Keratinocyte (primary cell): ENCODE results near the gene RTEL1. TPM values are rescaled to one million over a fixed set of nuclear protein-coding genes. Genes with fewer than 3 reads are reported as not detected.
A peak's percentile ranks its signal among the peaks of the same experiment; 100 is the strongest.
"Not testable (repeated sequence)": the region's sequence is repeated elsewhere in the genome, so short reads cannot be mapped to it uniquely, and the experiment has no call there.

Experiments
- DNase-seq: peaks from one replicate; pipeline ENCODE4 v3.0.0-alpha.2; 2011; ENCODE audit warnings: low read depth, missing footprints, low spot score
- FAIRE-seq: peaks from 2 replicates; lab custom pipeline; 2011; peaks lifted over from hg19 to GRCh38; lab: Jason Lieb, UNC
- H2AFZ ChIP-seq: 2 replicates; pipeline ENCODE4 v1.6.0; 2012; ENCODE audit warnings: low read length, control low read depth, inconsistent platforms; ENCODE audit not compliant: control insufficient read depth
- H3K27ac ChIP-seq: 2 replicates; pipeline ENCODE4 v1.5.1; 2011; ENCODE audit warnings: low read length; ENCODE audit not compliant: control insufficient read depth, insufficient read depth
- H3K27me3 ChIP-seq: 3 replicates; pipeline ENCODE4 v1.6.0; 2011; ENCODE audit warnings: low read length; ENCODE audit not compliant: control insufficient read depth, insufficient read depth; ENCODE audit errors: extremely low read depth
- H3K36me3 ChIP-seq, 2 experiments: 2 replicates in 1 of 2; 3 replicates in 1 of 2; pipeline ENCODE4 v1.5.1; 2011; ENCODE audit warnings: low read length in 2 of 2, mild to moderate bottlenecking in 1 of 2; ENCODE audit not compliant: control insufficient read depth in 2 of 2, insufficient read depth in 2 of 2; ENCODE audit errors: extremely low read depth in 1 of 2
- H3K4me1 ChIP-seq: 3 replicates; pipeline ENCODE4 v1.5.1; 2011; ENCODE audit warnings: low read length; ENCODE audit not compliant: control insufficient read depth, insufficient read depth; ENCODE audit errors: extremely low read depth
- H3K4me2 ChIP-seq: 3 replicates; pipeline ENCODE4 v1.6.0; 2011; ENCODE audit warnings: low read depth, low read length; ENCODE audit not compliant: control insufficient read depth, insufficient read depth; ENCODE audit errors: extremely low read depth
- H3K4me3 ChIP-seq, 3 experiments: fragments of 200-600 bp in 1 of 3; sonication (generic) in 1 of 3; 2 replicates in 2 of 3; 3 replicates in 1 of 3; pipeline ENCODE4 v1.5.1; 2011 to 2016; ENCODE audit warnings: low read length in 3 of 3, mild to moderate bottlenecking in 3 of 3, control low read depth in 2 of 3, inconsistent platforms in 1 of 3, low read depth in 1 of 3, mixed read lengths in 1 of 3, mixed run types in 1 of 3, moderate library complexity in 1 of 3; ENCODE audit not compliant: control insufficient read depth in 2 of 3, insufficient read depth in 2 of 3; ENCODE audit errors: extremely low read depth in 1 of 3
- H3K79me2 ChIP-seq: 2 replicates; pipeline ENCODE4 v1.6.0; 2012; ENCODE audit warnings: low read length; ENCODE audit not compliant: control insufficient read depth, insufficient read depth
- H3K9ac ChIP-seq: 3 replicates; pipeline ENCODE4 v1.6.0; 2011; ENCODE audit warnings: low read length; ENCODE audit not compliant: control insufficient read depth, insufficient read depth; ENCODE audit errors: extremely low read depth
- H3K9me1 ChIP-seq: 3 replicates; pipeline ENCODE4 v1.6.0; 2011; ENCODE audit warnings: low read length; ENCODE audit not compliant: control insufficient read depth, insufficient read depth; ENCODE audit errors: extremely low read depth
- H3K9me3 ChIP-seq: 2 replicates; pipeline ENCODE4 v1.5.1; 2012; ENCODE audit warnings: low read depth, low read length; ENCODE audit not compliant: control insufficient read depth
- H4K20me1 ChIP-seq: 3 replicates; pipeline ENCODE4 v1.6.0; 2011; ENCODE audit warnings: low read length; ENCODE audit not compliant: control insufficient read depth, insufficient read depth; ENCODE audit errors: extremely low read depth
- CTCF ChIP-seq, 3 experiments: IDR thresholded peaks in 1 of 3; conservative IDR thresholded peaks in 1 of 3; optimal IDR thresholded peaks in 1 of 3; 2 replicates in 2 of 3; 3 replicates in 1 of 3; pipeline versions ENCODE3 to v1.5.1; 2011; ENCODE audit warnings: low read length in 3 of 3, mild to moderate bottlenecking in 3 of 3, moderate library complexity in 2 of 3, control low read depth in 1 of 3, inconsistent platforms in 1 of 3; ENCODE audit not compliant: insufficient read depth in 2 of 3; ENCODE audit errors: extremely low read depth in 1 of 3
- EZH2 ChIP-seq: IDR thresholded peaks from one replicate; pipeline ENCODE4 v1.6.1; 2012; ENCODE audit warnings: inconsistent platforms, mild to moderate bottlenecking, low read length, moderate library complexity
- dilution Hi-C: fragments of 300-500 bp; cut with MboI; formaldehyde crosslinking; loops from one replicate; pipeline ENCODE4 v1.7.0; 2020; ENCODE audit warnings: low sequenced_read_pairs; ENCODE audit not compliant: extremely low pct_ligation_motif_present
- polyA plus RNA-seq, 5 experiments: library from polyadenylated mRNA; depleted of rRNA in 3 of 5; stranded (reverse) in 3 of 5; stranded (forward) in 1 of 5; unstranded in 1 of 5; fragments of >200 nt; gene quantifications; 1 replicate in 1 of 5; 2 replicates in 3 of 5; 3 replicates in 1 of 5; pipeline versions ENCODE4 v1.2.1 to v1.2.3, GENCODE V29; 2011 to 2012; ENCODE audit warnings: missing spikeins in 2 of 5, low read depth in 1 of 5, low replicate concordance in 1 of 5

The RTEL1 gene
- polyA plus RNA-seq, 1 donor (not counting 4 experiments of a cell fraction or from before 2014, with no cell fraction given) = 12.4 TPM

GRCh38 chr20:63613863-63614594, 44.1 kb upstream of the RTEL1 start:
- H3K9me3 ChIP-seq, H3K27ac ChIP-seq, dilution Hi-C loops, H3K4me2 ChIP-seq, H2AFZ ChIP-seq, FAIRE-seq, H3K4me3 ChIP-seq, DNase-seq, H3K27me3 ChIP-seq, H3K9ac ChIP-seq, H3K4me1 ChIP-seq, H4K20me1 ChIP-seq, H3K9me1 ChIP-seq: not testable (repeated sequence)
- H3K79me2 ChIP-seq = peaks cover 17% of the 10 kb centered on the region
- peaks cover 10 to 22% of the 10 kb centered on the region in 2 experiments for H3K36me3 ChIP-seq
- peak in 1 of 3 experiments; percentile 10 for TF ChIP-seq CTCF (optimal IDR thresholded peaks at IDR 0.05 in 1 of 3, IDR thresholded peaks at IDR 0.05 in 1 of 3, conservative IDR thresholded peaks at IDR 0.05 in 1 of 3; ENCODE audit: extremely low read depth in 1 of 3, insufficient read depth in 2 of 3, low read length in 3 of 3)

GRCh38 chr20:63617092-63617875, 40.8 kb upstream of the RTEL1 start:
- Histone ChIP-seq H2AFZ (no peak overlapping the region), H3K36me3 (peaks cover 13 to 21% of the 10 kb centered on the region in 2 experiments)
- dilution Hi-C loops = no loop called here

More at GRCh38 chr20:63617092-63617875, 40.8 kb upstream of the RTEL1 start:
- Histone ChIP-seq H3K4me3 (no peak overlapping the region), H3K27ac (no peak overlapping the region), H3K4me2 (no peak overlapping the region), H3K9me1 (no peaks in the 10 kb centered on the region), H3K9me3 (no peaks in the 10 kb centered on the region), H4K20me1 (no peaks in the 10 kb centered on the region), H3K79me2 (peaks cover 35% of the 10 kb centered on the region), H3K4me1 (peaks cover under 1% of the 10 kb centered on the region), H3K9ac (no peak overlapping the region), H3K27me3 (no peaks in the 10 kb centered on the region)
- DNase-seq = no peak
- TF ChIP-seq CTCF (optimal IDR thresholded peaks at IDR 0.05 in 1 of 3, IDR thresholded peaks at IDR 0.05 in 1 of 3, conservative IDR thresholded peaks at IDR 0.05 in 1 of 3; ENCODE audit: extremely low read depth in 1 of 3, insufficient read depth in 2 of 3, low read length in 3 of 3) (no peak), EZH2 (no peak)
- FAIRE-seq = no peak
